ENCODE results near the gene SESN1.
"Not testable (repeated sequence)": the region's sequence is repeated elsewhere in the genome, so short reads cannot be mapped to it uniquely, and the experiment has no call there.

Gene SESN1

GRCh38 chr6:109094416-109095035 is at the start of gene SESN1:
TSS of gene SESN1 (minus strand) at chr6:109094846. CDS start at chr6:109094073, 773 bp downstream.
- Histone ChIP-seq H3K79me2 (ENCODE audit: insufficient read depth, low read length) (peaks cover 38% of the 10 kb centered on the region), H3K27ac (ENCODE audit: low read length) (peak within 1 kb of the TSS; percentile 98), H3K4me1 (ENCODE audit: insufficient read depth, low read length) (peaks cover 45% of the 10 kb centered on the region), H3K4me3 (ENCODE audit: low read depth in 1 of 2, low read length in 2 of 2) (peak within 1 kb of the TSS; percentile 51 to 71), H3K27me3 (ENCODE audit: insufficient read depth, low read length, poor library complexity) (no peaks in the 10 kb centered on the region), H3K9ac (ENCODE audit: low read depth, low read length) (peak within 1 kb of the TSS; percentile 75), H3K9me3 (ENCODE audit: insufficient read depth, low read length, severe bottlenecking) (no peaks in the 10 kb centered on the region), H3K36me3 (ENCODE audit: insufficient read depth, low read length) (no peaks in the 10 kb centered on the region), H2AFZ (ENCODE audit: low read depth, low read length) (peak within 1 kb of the TSS; percentile 93), H3K4me2 (ENCODE audit: insufficient read depth, low read length) (peak within 1 kb of the TSS; percentile 82), H4K20me1 (ENCODE audit: insufficient read depth, low read length) (no peaks in the 10 kb centered on the region)
- TF ChIP-seq CTCF (IDR thresholded peaks at IDR 0.05; ENCODE audit: borderline replicate concordance, extremely low read depth, low read length, poor library complexity, severe bottlenecking) (no peak), EZH2 (IDR thresholded peaks at IDR 0.05; ENCODE audit: borderline replicate concordance, low read depth, low read length, severe bottlenecking) (no peak)
- DNase-seq (peak; percentile 99), ATAC-seq (ENCODE audit: insufficient read depth, low read depth) (peak; percentile 81)

- Histone ChIP-seq H3K9ac (ENCODE audit: low read depth, low read length) (no peak overlapping the region), H3K79me2 (ENCODE audit: insufficient read depth, low read length) (no peaks in the 10 kb centered on the region), H3K27ac (ENCODE audit: low read length) (no peak overlapping the region), H3K4me1 (ENCODE audit: insufficient read depth, low read length) (no peaks in the 10 kb centered on the region), H3K27me3 (ENCODE audit: insufficient read depth, low read length, poor library complexity) (no peaks in the 10 kb centered on the region), H4K20me1 (ENCODE audit: insufficient read depth, low read length) (no peaks in the 10 kb centered on the region), H3K36me3 (ENCODE audit: insufficient read depth, low read length) (peaks cover 13% of the 10 kb centered on the region; the same call in 1 of the 2 replicates), H2AFZ (ENCODE audit: low read depth, low read length) (no peak overlapping the region), H3K9me3 (ENCODE audit: insufficient read depth, low read length, severe bottlenecking) (no peaks in the 10 kb centered on the region), H3K4me3 (ENCODE audit: low read depth in 1 of 2, low read length in 2 of 2) (no peak overlapping the region), H3K4me2 (ENCODE audit: insufficient read depth, low read length) (no peak overlapping the region)
- DNase-seq (no peak), ATAC-seq (ENCODE audit: insufficient read depth, low read depth) (no peak)
- TF ChIP-seq EZH2 (IDR thresholded peaks at IDR 0.05; ENCODE audit: borderline replicate concordance, low read depth, low read length, severe bottlenecking) (no peak), CTCF (IDR thresholded peaks at IDR 0.05; ENCODE audit: borderline replicate concordance, extremely low read depth, low read length, poor library complexity, severe bottlenecking) (no peak)
These were observed 48.5 kb upstream of the SESN1 start for GRCh38 chr6:109143191-109143590.

GRCh38 chr6:109142067-109142466 is 47.4 kb upstream of the SESN1 start:
- not testable (repeated sequence) for H3K4me2 ChIP-seq (ENCODE audit: insufficient read depth, low read length); H3K36me3 ChIP-seq (ENCODE audit: insufficient read depth, low read length); H4K20me1 ChIP-seq (ENCODE audit: insufficient read depth, low read length); H3K9ac ChIP-seq (ENCODE audit: low read depth, low read length); H3K4me1 ChIP-seq (ENCODE audit: insufficient read depth, low read length); H3K27ac ChIP-seq (ENCODE audit: low read length); ATAC-seq (ENCODE audit: insufficient read depth, low read depth); H3K79me2 ChIP-seq (ENCODE audit: insufficient read depth, low read length); DNase-seq; H3K27me3 ChIP-seq (ENCODE audit: insufficient read depth, low read length, poor library complexity); H3K4me3 ChIP-seq (ENCODE audit: low read depth in 1 of 2, low read length in 2 of 2); H2AFZ ChIP-seq (ENCODE audit: low read depth, low read length); H3K9me3 ChIP-seq (ENCODE audit: insufficient read depth, low read length, severe bottlenecking)

- Histone ChIP-seq H3K4me3 (ENCODE audit: low read depth in 1 of 2, low read length in 2 of 2) (no peak overlapping the region), H4K20me1 (ENCODE audit: insufficient read depth, low read length) (no peaks in the 10 kb centered on the region), H3K9ac (ENCODE audit: low read depth, low read length) (no peak overlapping the region), H3K9me3 (ENCODE audit: insufficient read depth, low read length, severe bottlenecking) (no peaks in the 10 kb centered on the region), H3K4me2 (ENCODE audit: insufficient read depth, low read length) (no peak overlapping the region), H3K36me3 (ENCODE audit: insufficient read depth, low read length) (peaks cover 7% of the 10 kb centered on the region; the same call in 1 of the 2 replicates), H3K4me1 (ENCODE audit: insufficient read depth, low read length) (no peaks in the 10 kb centered on the region), H2AFZ (ENCODE audit: low read depth, low read length) (no peak overlapping the region), H3K27ac (ENCODE audit: low read length) (no peak overlapping the region), H3K27me3 (ENCODE audit: insufficient read depth, low read length, poor library complexity) (no peaks in the 10 kb centered on the region), H3K79me2 (ENCODE audit: insufficient read depth, low read length) (no peaks in the 10 kb centered on the region)
- no peak for ATAC-seq (ENCODE audit: insufficient read depth, low read depth)
- no peak for TF ChIP-seq CTCF (IDR thresholded peaks at IDR 0.05; ENCODE audit: borderline replicate concordance, extremely low read depth, low read length, poor library complexity, severe bottlenecking)
- TF ChIP-seq EZH2 (IDR thresholded peaks at IDR 0.05; ENCODE audit: borderline replicate concordance, low read depth, low read length, severe bottlenecking) = no peak
- no peak for DNase-seq
These were observed 44.5 kb upstream of the SESN1 start for GRCh38 chr6:109139109-109139508.

GRCh38 chr6:109136530-109136929 is 41.9 kb upstream of the SESN1 start:
- not testable (repeated sequence) for H3K9me3 ChIP-seq (ENCODE audit: insufficient read depth, low read length, severe bottlenecking); H2AFZ ChIP-seq (ENCODE audit: low read depth, low read length); ATAC-seq (ENCODE audit: insufficient read depth, low read depth); H3K9ac ChIP-seq (ENCODE audit: low read depth, low read length); H4K20me1 ChIP-seq (ENCODE audit: insufficient read depth, low read length); DNase-seq; H3K4me1 ChIP-seq (ENCODE audit: insufficient read depth, low read length); H3K27ac ChIP-seq (ENCODE audit: low read length); H3K4me2 ChIP-seq (ENCODE audit: insufficient read depth, low read length); H3K27me3 ChIP-seq (ENCODE audit: insufficient read depth, low read length, poor library complexity); H3K79me2 ChIP-seq (ENCODE audit: insufficient read depth, low read length); H3K4me3 ChIP-seq (ENCODE audit: low read depth in 1 of 2, low read length in 2 of 2)
- peaks cover 11% of the 10 kb centered on the region; the same call in 1 of the 2 replicates for H3K36me3 ChIP-seq (ENCODE audit: insufficient read depth, low read length)

DNA sequence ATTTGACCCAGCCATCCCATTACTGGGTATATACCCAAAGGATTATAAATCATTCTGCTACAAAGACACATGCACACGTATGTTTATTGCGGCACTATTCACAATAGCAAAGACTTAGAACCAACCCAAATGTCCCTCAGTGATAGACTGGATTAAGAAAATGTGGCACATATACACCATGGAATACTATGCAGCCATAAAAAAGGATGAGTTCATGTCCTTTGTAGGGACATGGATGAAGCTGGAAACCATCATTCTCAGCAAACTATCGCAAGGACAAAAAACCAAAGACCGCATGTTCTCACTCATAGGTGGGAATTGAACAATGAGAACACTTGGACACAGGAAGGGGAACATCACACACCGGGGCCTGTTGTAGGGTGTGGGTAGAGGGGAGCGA is 41.4 kb upstream of the SESN1 start:
- H4K20me1 ChIP-seq (ENCODE audit: insufficient read depth, low read length); H3K4me1 ChIP-seq (ENCODE audit: insufficient read depth, low read length); H3K27ac ChIP-seq (ENCODE audit: low read length); H3K4me3 ChIP-seq (ENCODE audit: low read depth in 1 of 2, low read length in 2 of 2); H3K27me3 ChIP-seq (ENCODE audit: insufficient read depth, low read length, poor library complexity); H3K4me2 ChIP-seq (ENCODE audit: insufficient read depth, low read length); H2AFZ ChIP-seq (ENCODE audit: low read depth, low read length); H3K9me3 ChIP-seq (ENCODE audit: insufficient read depth, low read length, severe bottlenecking); ATAC-seq (ENCODE audit: insufficient read depth, low read depth); DNase-seq; H3K36me3 ChIP-seq (ENCODE audit: insufficient read depth, low read length); H3K9ac ChIP-seq (ENCODE audit: low read depth, low read length); H3K79me2 ChIP-seq (ENCODE audit: insufficient read depth, low read length): not testable (repeated sequence)

Data from DND-41 (cell line).